Spleen (tissue), 7 donors: Measurements from ENCODE around the gene PRKG1.

ENCODE experiments used
- POLR2A ChIP-seq, 3 donors: fragments of 450-650 bp; IDR thresholded peaks; one replicate each; pipeline ENCODE4 v1.5.1; 2017; ENCODE audit warnings: antibody characterized with exemption in 3 of 3, mild to moderate bottlenecking in 1 of 3
- POLR2AphosphoS5 ChIP-seq, 3 donors: sonication (generic); formaldehyde crosslinking; IDR thresholded peaks; one replicate each; pipeline ENCODE4 v1.5.1; 2017; ENCODE audit warnings: antibody characterized with exemption in 3 of 3
- TF ChIP-seq, protein P1 (sequence below), 11 experiments: fragments of 200-600 bp in 7 of 11; fragments of 450-650 bp in 4 of 11; sonication (generic) in 4 of 11; IDR thresholded peaks in 8 of 11; conservative IDR thresholded peaks in 3 of 11; 1 replicate in 7 of 11; 2 replicates in 4 of 11; pipeline versions ENCODE4 v1.4.0 to v1.8.0; 2016 to 2021; ENCODE audit warnings: antibody characterized with exemption in 11 of 11, inconsistent platforms in 4 of 11, mild to moderate bottlenecking in 1 of 11
- donor health status: DM: no; HTN: no; CAD: no; lungs with moderate emphysema.
- donor health status: DM: no; HTN: no; CAD: no.
- donor health status: DM: no; HTN: no; CAD: no.

DNA sequence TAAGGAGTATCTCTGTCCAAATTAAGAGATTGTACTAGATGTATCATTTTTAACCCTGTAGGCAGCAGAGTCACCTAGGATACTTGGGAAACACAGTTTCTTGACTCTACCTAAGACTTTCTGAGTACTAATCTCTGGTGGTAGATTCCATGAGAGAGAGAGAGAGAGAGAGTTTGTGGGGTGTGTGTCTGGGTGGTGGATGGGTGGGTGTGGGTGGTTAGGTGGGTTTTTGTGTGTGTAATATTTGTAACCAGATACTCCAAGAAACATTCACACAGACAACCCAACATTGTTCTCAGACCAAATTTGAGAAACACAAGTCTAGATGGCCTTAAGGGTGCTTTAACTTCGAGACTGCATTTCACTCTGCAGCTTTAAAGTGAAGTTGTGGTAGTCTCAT is 215.2 kb downstream of the PRKG1 start:
- no peak for TF ChIP-seq POLR2A (IDR thresholded peaks at IDR 0.05)
- TF ChIP-seq, protein P1, sequence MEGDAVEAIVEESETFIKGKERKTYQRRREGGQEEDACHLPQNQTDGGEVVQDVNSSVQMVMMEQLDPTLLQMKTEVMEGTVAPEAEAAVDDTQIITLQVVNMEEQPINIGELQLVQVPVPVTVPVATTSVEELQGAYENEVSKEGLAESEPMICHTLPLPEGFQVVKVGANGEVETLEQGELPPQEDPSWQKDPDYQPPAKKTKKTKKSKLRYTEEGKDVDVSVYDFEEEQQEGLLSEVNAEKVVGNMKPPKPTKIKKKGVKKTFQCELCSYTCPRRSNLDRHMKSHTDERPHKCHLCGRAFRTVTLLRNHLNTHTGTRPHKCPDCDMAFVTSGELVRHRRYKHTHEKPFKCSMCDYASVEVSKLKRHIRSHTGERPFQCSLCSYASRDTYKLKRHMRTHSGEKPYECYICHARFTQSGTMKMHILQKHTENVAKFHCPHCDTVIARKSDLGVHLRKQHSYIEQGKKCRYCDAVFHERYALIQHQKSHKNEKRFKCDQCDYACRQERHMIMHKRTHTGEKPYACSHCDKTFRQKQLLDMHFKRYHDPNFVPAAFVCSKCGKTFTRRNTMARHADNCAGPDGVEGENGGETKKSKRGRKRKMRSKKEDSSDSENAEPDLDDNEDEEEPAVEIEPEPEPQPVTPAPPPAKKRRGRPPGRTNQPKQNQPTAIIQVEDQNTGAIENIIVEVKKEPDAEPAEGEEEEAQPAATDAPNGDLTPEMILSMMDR (IDR thresholded peaks at IDR 0.05 in 8 of 11, conservative IDR thresholded peaks at IDR 0.05 in 3 of 11), result no peak
- no peak for TF ChIP-seq POLR2AphosphoS5 (IDR thresholded peaks at IDR 0.05)
